Endothelial cell of umbilical vein (primary cell): ENCODE data around the gene MGAT4D. TPM values are rescaled to one million over a fixed set of nuclear protein-coding genes. Genes with fewer than 3 reads are reported as not detected.

Source experiments
- BruUV-seq: library from RNA; stranded (reverse); fragments of 400-500 nt; replicated peaks from 2 replicates; lab custom pipeline; 2021; lab: Mats Ljungman, UMichigan
- CTCF ChIA-PET: fragments of 300-600, 350-600 bp; sonication (Branson Sonifier 250); formaldehyde crosslinking; loops from one replicate; lab custom pipeline; 2021; ENCODE audit warnings: antibody characterized with exemption, inconsistent platforms; lab: Charles Lee
- POLR2A ChIA-PET: fragments of 300-600, 350-600 bp; sonication (Branson Sonifier 250); formaldehyde crosslinking; loops from one replicate; lab custom pipeline; 2021; ENCODE audit warnings: antibody characterized with exemption, inconsistent platforms; lab: Charles Lee
- DNase-seq: peaks from one replicate; pipeline ENCODE4 v3.0.0-alpha.2; 2011; ENCODE audit warnings: low read depth, low spot score
- FAIRE-seq: peaks from 2 replicates; lab custom pipeline; 2011; peaks lifted over from hg19 to GRCh38; lab: Jason Lieb, UNC
- H2AFZ ChIP-seq: 2 replicates; pipeline ENCODE4 v1.6.0; 2012; ENCODE audit warnings: low read depth, low read length, control low read depth, inconsistent platforms
- H3K27ac ChIP-seq: 2 replicates; pipeline ENCODE4 v1.5.1; 2011; ENCODE audit warnings: low read depth, mild to moderate bottlenecking, control low read depth, low read length, moderate library complexity; ENCODE audit not compliant: insufficient read depth
- H3K27me3 ChIP-seq, 2 experiments: 2 replicates each; pipeline versions ENCODE4 v1.6.0 to v1.6.1; 2011; ENCODE audit warnings: low read length in 2 of 2, mixed read lengths in 1 of 2; ENCODE audit not compliant: control insufficient read depth in 2 of 2, insufficient read depth in 2 of 2
- H3K36me3 ChIP-seq, 2 experiments: 2 replicates in 1 of 2; 3 replicates in 1 of 2; pipeline ENCODE4 v1.5.1; 2011; ENCODE audit warnings: low read length in 2 of 2, mild to moderate bottlenecking in 1 of 2, moderate library complexity in 1 of 2; ENCODE audit not compliant: control insufficient read depth in 2 of 2, insufficient read depth in 2 of 2; ENCODE audit errors: extremely low read depth in 1 of 2
- H3K4me1 ChIP-seq: 3 replicates; pipeline ENCODE4 v1.5.1; 2011; ENCODE audit warnings: mild to moderate bottlenecking, low read length; ENCODE audit not compliant: control insufficient read depth, insufficient read depth; ENCODE audit errors: extremely low read depth
- H3K4me2 ChIP-seq: 2 replicates; pipeline ENCODE4 v1.6.1; 2011; ENCODE audit warnings: low read length, control low read depth, mixed read lengths; ENCODE audit not compliant: insufficient read depth
- H3K4me3 ChIP-seq, 3 experiments: fragments of 200-600 bp in 1 of 3; sonication (generic), shearing (Covaris generic) in 1 of 3; replicated peaks in 1 of 3; 2 replicates each; pipeline ENCODE4 v1.5.1; 2011 to 2016; ENCODE audit warnings: control low read depth in 3 of 3, low read length in 3 of 3, mild to moderate bottlenecking in 2 of 3, inconsistent platforms in 1 of 3, low read depth in 1 of 3, moderate library complexity in 1 of 3; ENCODE audit not compliant: insufficient read depth in 1 of 3
- H3K79me2 ChIP-seq: 2 replicates; pipeline ENCODE4 v1.6.0; 2012; ENCODE audit warnings: low read length, inconsistent platforms; ENCODE audit not compliant: control insufficient read depth, insufficient read depth
- H3K9ac ChIP-seq: replicated peaks from 2 replicates; pipeline ENCODE3; 2011; ENCODE audit warnings: low read length, control low read depth; ENCODE audit not compliant: insufficient read depth; ENCODE audit errors: extremely low read depth
- H3K9me1 ChIP-seq: replicated peaks from 3 replicates; pipeline ENCODE4 v1.6.0; 2011; ENCODE audit warnings: mild to moderate bottlenecking, low read length; ENCODE audit not compliant: control insufficient read depth, insufficient read depth; ENCODE audit errors: extremely low read depth
- H3K9me3 ChIP-seq: replicated peaks from 2 replicates; pipeline ENCODE4 v1.5.1; 2012; ENCODE audit warnings: low read length, inconsistent platforms; ENCODE audit not compliant: control insufficient read depth, insufficient read depth
- H4K20me1 ChIP-seq: replicated peaks from 2 replicates; pipeline ENCODE3; 2011; ENCODE audit warnings: mild to moderate bottlenecking, low read length; ENCODE audit not compliant: control insufficient read depth, insufficient read depth; ENCODE audit errors: extremely low read depth
- CTCF ChIP-seq, 2 donors: IDR thresholded peaks; 1 replicate in 1 of 2; 2 replicates in 1 of 2; pipeline ENCODE4 v1.5.1; 2011; ENCODE audit warnings: low read length in 2 of 2, mild to moderate bottlenecking in 2 of 2, moderate library complexity in 2 of 2, control low read depth in 1 of 2, inconsistent platforms in 1 of 2, low read depth in 1 of 2; ENCODE audit not compliant: insufficient read depth in 1 of 2; ENCODE audit errors: extremely low read depth in 1 of 2
- EZH2 ChIP-seq: IDR thresholded peaks from 2 replicates; pipeline ENCODE4 v1.6.1; 2012; ENCODE audit warnings: borderline replicate concordance, low read depth, mild to moderate bottlenecking, moderate library complexity, low read length, inconsistent platforms; ENCODE audit not compliant: severe bottlenecking
- FOS ChIP-seq: IDR thresholded peaks from 2 replicates; pipeline ENCODE4 v1.6.1; 2011; ENCODE audit warnings: mild to moderate bottlenecking, low read length, moderate library complexity, borderline replicate concordance; ENCODE audit not compliant: insufficient read depth
- GATA2 ChIP-seq: IDR thresholded peaks from 2 replicates; pipeline ENCODE4 v1.7.0; 2011; ENCODE audit warnings: low read depth, mild to moderate bottlenecking, moderate library complexity, mixed read lengths, low read length; ENCODE audit not compliant: insufficient read length, insufficient read depth
- JUN ChIP-seq: IDR thresholded peaks from 2 replicates; pipeline ENCODE4 v1.6.1; 2011; ENCODE audit warnings: borderline replicate concordance, low read depth; ENCODE audit not compliant: insufficient read length, insufficient read depth
- MAX ChIP-seq: IDR thresholded peaks from 2 replicates; pipeline ENCODE4 v1.6.1; 2011; ENCODE audit not compliant: insufficient read depth, insufficient read length
- MYC ChIP-seq: IDR thresholded peaks from one replicate; pipeline ENCODE4 v1.6.1; 2011; ENCODE audit warnings: mild to moderate bottlenecking, low read depth, low read length
- POLR2A ChIP-seq: IDR thresholded peaks from 2 replicates; pipeline ENCODE4 v1.6.1; 2012; ENCODE audit warnings: low read depth, mild to moderate bottlenecking, control low read depth, low read length
- POLR2AphosphoS5 ChIP-seq: IDR thresholded peaks from 2 replicates; pipeline ENCODE4 v1.6.1; 2012; ENCODE audit warnings: low read depth, mild to moderate bottlenecking, control low read depth, low read length, moderate library complexity; ENCODE audit not compliant: insufficient read depth
- dilution Hi-C: fragments of 300-500 bp; cut with MboI; formaldehyde crosslinking; loops from one replicate; pipeline ENCODE4 v1.15.0; 2019; ENCODE audit warnings: low sequenced_read_pairs; ENCODE audit not compliant: extremely low pct_ligation_motif_present
- intact Hi-C: fragments of 100-400 bp; cut with micrococcal nuclease; formaldehyde crosslinking; loops from one replicate; pipeline ENCODE4 v1.10.0; 2022
- polyA plus RNA-seq, 4 experiments: library from polyadenylated mRNA; depleted of rRNA in 3 of 4; stranded (reverse) in 3 of 4; unstranded in 1 of 4; fragments of >200 nt; gene quantifications; 2 replicates each; pipeline versions ENCODE4 v1.2.1 to v1.2.3, GENCODE V29; 2011 to 2012; ENCODE audit warnings: missing spikeins in 1 of 4
- total RNA-seq: library from RNA; stranded (reverse); gene quantifications from 2 replicates; pipeline ENCODE4 v1.2.3, GENCODE V29; 2021

The MGAT4D gene
- total and polyA plus RNA-seq, 2 donors (not counting 3 experiments of a cell fraction or from before 2014, with no cell fraction given) = not detected

GRCh38 chr4:140483445-140483844 is 14.6 kb downstream of the MGAT4D start:
- TF ChIP-seq MYC (no peak), POLR2AphosphoS5 (no peak), POLR2A (no peak), CTCF (IDR thresholded peaks at IDR 0.05; ENCODE audit: extremely low read depth in 1 of 2, insufficient read depth in 1 of 2, low read depth in 1 of 2, low read length in 2 of 2) (no peak), JUN (no peak), FOS (no peak), EZH2 (no peak), MAX (no peak), GATA2 (no peak)
- peaks cover 1 to 7% of the 10 kb centered on the region in 2 experiments for H3K27me3 ChIP-seq
- intact Hi-C loops = no loop called here
- no peak for FAIRE-seq
- H2AFZ ChIP-seq = no peak overlapping the region
- H3K4me1 ChIP-seq = no peaks in the 10 kb centered on the region
- no peak overlapping the region for H3K27ac ChIP-seq
- H3K9me1 ChIP-seq = no peaks in the 10 kb centered on the region
- no peak overlapping the region for H3K4me3 ChIP-seq
- CTCF ChIA-PET = no interaction called here
- no peak overlapping the region for H3K4me2 ChIP-seq
- H4K20me1 ChIP-seq = no peaks in the 10 kb centered on the region
- no peaks in the 10 kb centered on the region for H3K9me3 ChIP-seq
- POLR2A ChIA-PET = no interaction called here
- dilution Hi-C loops = no loop called here
- no peaks in the 10 kb centered on the region for H3K79me2 ChIP-seq
- DNase-seq = no peak
- no TSS peak for BruUV-seq
- H3K36me3 ChIP-seq = no peaks in the 10 kb centered on the region
- no peak overlapping the region for H3K9ac ChIP-seq
